HEK293 (cell line): ENCODE data around the gene DNAH3.
"Not testable (repeated sequence)": the region's sequence is repeated elsewhere in the genome, so short reads cannot be mapped to it uniquely, and the experiment has no call there.

Experiments used
- CTCF ChIA-PET: fragments of 350-600 bp; formaldehyde crosslinking; extraction: SDS; loops from one replicate; lab custom pipeline; 2021; ENCODE audit warnings: antibody characterized with exemption; lab: Yijun Ruan, JAX
- POLR2A ChIA-PET: fragments of 300-600 bp; formaldehyde crosslinking; extraction: SDS; loops from one replicate; lab custom pipeline; 2020; ENCODE audit warnings: antibody characterized with exemption, inconsistent platforms; lab: Yijun Ruan, JAX
- H3K27ac ChIP-seq: fragments of 200-500 bp; sonication (Bioruptor generic); 2 replicates; pipeline ENCODE4 v1.5.1; 2014; ENCODE audit warnings: low read depth, low read length, control low read depth, inconsistent platforms; ENCODE audit errors: extremely low read depth
- H3K36me3 ChIP-seq, 2 experiments: fragments of 200-500 bp in 1 of 2; sonication (Bioruptor generic) in 1 of 2; 1 replicate in 1 of 2; 2 replicates in 1 of 2; pipeline ENCODE4 v1.5.1; 2014 to 2017; ENCODE audit warnings: inconsistent platforms in 2 of 2, low read length in 2 of 2; ENCODE audit not compliant: control insufficient read depth in 2 of 2, insufficient read depth in 1 of 2
- H3K4me1 ChIP-seq: fragments of 200-500 bp; sonication (Bioruptor generic); 2 replicates; pipeline ENCODE4 v1.5.1; 2014; ENCODE audit warnings: mild to moderate bottlenecking, low read length, inconsistent platforms; ENCODE audit not compliant: control insufficient read depth, insufficient read depth
- H3K4me3 ChIP-seq: 2 replicates; pipeline ENCODE4 v1.5.1; 2011; ENCODE audit warnings: low read depth, mild to moderate bottlenecking, control low read depth, low read length, moderate library complexity
- H3K9me3 ChIP-seq: fragments of 200-500 bp; sonication (Bioruptor generic); 2 replicates; pipeline ENCODE4 v1.5.1; 2014; ENCODE audit warnings: low read depth, low read length, inconsistent platforms; ENCODE audit not compliant: control insufficient read depth, insufficient read depth
- HOXC10 ChIP-seq: sonication (generic); formaldehyde crosslinking; IDR thresholded peaks from 2 replicates; pipeline ENCODE4 v1.8.1; 2023; ENCODE audit warnings: mild to moderate bottlenecking, missing genetic modification reagents
- PBX3 ChIP-seq: sonication (generic); formaldehyde crosslinking; IDR thresholded peaks from 2 replicates; pipeline ENCODE4 v1.8.1; 2022; ENCODE audit warnings: mild to moderate bottlenecking, moderate library complexity, missing genetic modification reagents
- PRDM6 ChIP-seq: fragments of 450-650 bp; formaldehyde crosslinking; IDR thresholded peaks from 2 replicates; pipeline ENCODE4 v1.5.1; 2017; ENCODE audit warnings: missing biosample characterization, missing genetic modification characterization
- ZFHX2 ChIP-seq: fragments of 450-650 bp; formaldehyde crosslinking; conservative IDR thresholded peaks from 2 replicates; pipeline ENCODE4 v1.5.1; 2016; ENCODE audit warnings: missing biosample characterization, missing genetic modification characterization
- ZFP41 ChIP-seq: fragments of 450-650 bp; formaldehyde crosslinking; IDR thresholded peaks from 2 replicates; pipeline ENCODE4 v1.5.1; 2016; ENCODE audit warnings: missing biosample characterization, missing genetic modification characterization, borderline replicate concordance
- ZNF10 ChIP-seq: fragments of 450-650 bp; formaldehyde crosslinking; IDR thresholded peaks from 2 replicates; pipeline ENCODE4 v1.5.1; 2017; ENCODE audit warnings: missing biosample characterization, missing genetic modification characterization
- ZNF211 ChIP-seq: fragments of 450-650 bp; formaldehyde crosslinking; IDR thresholded peaks from 2 replicates; pipeline ENCODE4 v1.5.1; 2016; ENCODE audit warnings: low read depth, missing biosample characterization, missing genetic modification characterization
- ZNF311 ChIP-seq: fragments of 450-650 bp; formaldehyde crosslinking; IDR thresholded peaks from 2 replicates; pipeline ENCODE4 v1.5.1; 2017; ENCODE audit warnings: missing biosample characterization, missing genetic modification characterization, borderline replicate concordance
- ZNF350 ChIP-seq: fragments of 450-650 bp; formaldehyde crosslinking; IDR thresholded peaks from 2 replicates; pipeline ENCODE4 v1.5.0; 2017; ENCODE audit warnings: missing biosample characterization, mild to moderate bottlenecking, missing genetic modification characterization
- ZNF354C ChIP-seq: fragments of 450-650 bp; formaldehyde crosslinking; IDR thresholded peaks from 2 replicates; pipeline ENCODE4 v1.5.1; 2016; ENCODE audit warnings: missing biosample characterization, missing genetic modification characterization, low read depth, borderline replicate concordance
- ZNF521 ChIP-seq: fragments of 450-650 bp; formaldehyde crosslinking; IDR thresholded peaks from 2 replicates; pipeline ENCODE4 v1.5.1; 2017; ENCODE audit warnings: missing biosample characterization, mild to moderate bottlenecking, missing genetic modification characterization
- ZNF623 ChIP-seq: fragments of 450-650 bp; formaldehyde crosslinking; IDR thresholded peaks from 2 replicates; pipeline ENCODE4 v1.5.1; 2016; ENCODE audit warnings: missing biosample characterization, missing genetic modification characterization
- ZNF768 ChIP-seq: fragments of 450-650 bp; formaldehyde crosslinking; IDR thresholded peaks from 2 replicates; pipeline ENCODE4 v1.5.1; 2018; ENCODE audit warnings: missing biosample characterization, mild to moderate bottlenecking, missing genetic modification characterization
- TF ChIP-seq, protein P1 (sequence below): fragments of 450-650 bp; formaldehyde crosslinking; IDR thresholded peaks from 2 replicates; pipeline ENCODE4 v1.5.1; 2016; ENCODE audit warnings: missing biosample characterization, missing genetic modification characterization
- TF ChIP-seq, protein P2 (sequence below): fragments of 450-650 bp; formaldehyde crosslinking; conservative IDR thresholded peaks from 2 replicates; pipeline ENCODE4 v1.5.1; 2016; ENCODE audit warnings: low read depth, missing biosample characterization, missing genetic modification characterization

The DNAH3 gene

GRCh38 chr16:20987049-20987448 is 163.6 kb downstream of the DNAH3 start:
- CTCF ChIA-PET, result interaction anchor here (1.0 to 1.9 kb wide), 2 partner anchors 14 to 724 kb away, joined by 3 to 4 read pairs; no protein-coding TSS in a partner anchor
- Histone ChIP-seq H3K9me3 (no peaks in the 10 kb centered on the region), H3K4me1 (no peaks in the 10 kb centered on the region), H3K36me3 (no peaks in the 10 kb centered on the region), H3K27ac (no peak overlapping the region), H3K4me3 (no peak overlapping the region)
- TF ChIP-seq ZNF10 (tag by site-specific recombination) (no peak), HOXC10 (no peak), ZFP41 (tag by site-specific recombination) (no peak), ZNF623 (tag by site-specific recombination) (no peak), ZNF211 (tag by site-specific recombination) (no peak)
- TF ChIP-seq, protein P1, sequence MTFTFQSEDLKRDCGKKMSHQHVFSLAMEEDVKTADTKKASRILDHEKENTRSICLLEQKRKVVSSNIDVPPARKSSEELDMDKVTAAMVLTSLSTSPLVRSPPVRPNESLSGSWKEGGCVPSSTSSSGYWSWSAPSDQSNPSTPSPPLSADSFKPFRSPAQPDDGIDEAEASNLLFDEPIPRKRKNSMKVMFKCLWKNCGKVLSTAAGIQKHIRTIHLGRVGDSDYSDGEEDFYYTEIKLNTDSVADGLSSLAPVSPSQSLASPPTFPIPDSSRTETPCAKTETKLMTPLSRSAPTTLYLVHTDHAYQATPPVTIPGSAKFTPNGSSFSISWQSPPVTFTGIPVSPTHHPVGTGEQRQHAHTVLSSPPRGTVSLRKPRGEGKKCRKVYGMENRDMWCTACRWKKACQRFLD (tag by site-specific recombination), result no peak
- POLR2A ChIA-PET, result no interaction called here

DNA sequence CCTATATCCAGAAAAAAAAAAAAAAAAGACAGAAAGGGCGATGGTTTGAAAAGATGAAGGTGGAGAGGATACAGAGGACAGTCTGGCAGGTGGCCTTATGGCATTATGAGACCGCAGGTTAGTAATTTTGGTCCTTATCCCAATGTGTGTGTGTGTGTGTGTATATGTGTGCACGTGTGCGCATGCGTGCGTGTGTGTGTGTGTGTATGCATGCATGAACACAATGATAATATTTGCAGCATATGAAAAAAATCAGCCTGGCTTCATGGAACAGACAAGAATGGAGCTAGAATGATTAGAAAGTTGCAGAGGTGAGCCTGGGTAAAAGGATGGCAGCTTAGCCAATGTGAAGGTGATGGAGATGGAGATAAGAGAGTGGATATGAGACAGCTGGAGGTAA is 166.6 kb downstream of the DNAH3 start:
- H3K9me3 ChIP-seq, result no peaks in the 10 kb centered on the region
- no peaks in the 10 kb centered on the region for H3K4me1 ChIP-seq
- TF ChIP-seq ZNF768 (tag by site-specific recombination) (no peak), ZNF350 (tag by site-specific recombination) (no peak)
- TF ChIP-seq, protein P2, sequence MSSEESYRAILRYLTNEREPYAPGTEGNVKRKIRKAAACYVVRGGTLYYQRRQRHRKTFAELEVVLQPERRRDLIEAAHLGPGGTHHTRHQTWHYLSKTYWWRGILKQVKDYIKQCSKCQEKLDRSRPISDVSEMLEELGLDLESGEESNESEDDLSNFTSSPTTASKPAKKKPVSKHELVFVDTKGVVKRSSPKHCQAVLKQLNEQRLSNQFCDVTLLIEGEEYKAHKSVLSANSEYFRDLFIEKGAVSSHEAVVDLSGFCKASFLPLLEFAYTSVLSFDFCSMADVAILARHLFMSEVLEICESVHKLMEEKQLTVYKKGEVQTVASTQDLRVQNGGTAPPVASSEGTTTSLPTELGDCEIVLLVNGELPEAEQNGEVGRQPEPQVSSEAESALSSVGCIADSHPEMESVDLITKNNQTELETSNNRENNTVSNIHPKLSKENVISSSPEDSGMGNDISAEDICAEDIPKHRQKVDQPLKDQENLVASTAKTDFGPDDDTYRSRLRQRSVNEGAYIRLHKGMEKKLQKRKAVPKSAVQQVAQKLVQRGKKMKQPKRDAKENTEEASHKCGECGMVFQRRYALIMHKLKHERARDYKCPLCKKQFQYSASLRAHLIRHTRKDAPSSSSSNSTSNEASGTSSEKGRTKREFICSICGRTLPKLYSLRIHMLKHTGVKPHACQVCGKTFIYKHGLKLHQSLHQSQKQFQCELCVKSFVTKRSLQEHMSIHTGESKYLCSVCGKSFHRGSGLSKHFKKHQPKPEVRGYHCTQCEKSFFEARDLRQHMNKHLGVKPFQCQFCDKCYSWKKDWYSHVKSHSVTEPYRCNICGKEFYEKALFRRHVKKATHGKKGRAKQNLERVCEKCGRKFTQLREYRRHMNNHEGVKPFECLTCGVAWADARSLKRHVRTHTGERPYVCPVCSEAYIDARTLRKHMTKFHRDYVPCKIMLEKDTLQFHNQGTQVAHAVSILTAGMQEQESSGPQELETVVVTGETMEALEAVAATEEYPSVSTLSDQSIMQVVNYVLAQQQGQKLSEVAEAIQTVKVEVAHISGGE (tag by site-specific recombination), result no peak
- no peak overlapping the region for H3K27ac ChIP-seq
- H3K36me3 ChIP-seq, result no peaks in the 10 kb centered on the region
- no peak overlapping the region for H3K4me3 ChIP-seq
- CTCF ChIA-PET, result interaction anchor here (0.6 kb wide), 1 partner anchor 88 kb away, joined by 4 read pairs; no protein-coding TSS in a partner anchor
- POLR2A ChIA-PET, result no interaction called here

- no peaks in the 10 kb centered on the region for H3K36me3 ChIP-seq
- no peak for TF ChIP-seq ZFHX2
- no peak for TF ChIP-seq PRDM6 (tag by site-specific recombination)
- TF ChIP-seq ZNF354C (tag by site-specific recombination), result no peak
- no peak for TF ChIP-seq ZNF521 (tag by site-specific recombination)
- TF ChIP-seq ZNF311 (tag by site-specific recombination), result no peak
- no peak for TF ChIP-seq PBX3
- ChIA-PET POLR2A (no interaction called here), CTCF (interaction anchor here (0.5 to 0.6 kb wide), 2 partner anchors 19 to 1118 kb away, joined by 4 read pairs; no protein-coding TSS in a partner anchor)
- H3K9me3 ChIP-seq, result no peaks in the 10 kb centered on the region
- no peaks in the 10 kb centered on the region for H3K4me1 ChIP-seq
- H3K4me3 ChIP-seq, result no peak overlapping the region
- H3K27ac ChIP-seq, result no peak overlapping the region
These were observed 174.1 kb downstream of the DNAH3 start for GRCh38 chr16:20976576-20976975.

GRCh38 chr16:20973201-20973600 is 177.4 kb downstream of the DNAH3 start:
- CTCF ChIA-PET, H3K4me3 ChIP-seq, H3K36me3 ChIP-seq, H3K4me1 ChIP-seq, POLR2A ChIA-PET, H3K9me3 ChIP-seq, H3K27ac ChIP-seq: not testable (repeated sequence)
